NCI-H2171 treated with DMSO at 0.1 percent for 48 hours (cell line): ENCODE measurements around the gene RASGRF2.
A peak's percentile ranks its signal among the peaks of the same experiment; 100 is the strongest.

Experiments used
- DNase-seq: peaks from one replicate; lab custom pipeline; 2025; lab: John Stamatoyannopoulos, UW

The RASGRF2 gene

DNA sequence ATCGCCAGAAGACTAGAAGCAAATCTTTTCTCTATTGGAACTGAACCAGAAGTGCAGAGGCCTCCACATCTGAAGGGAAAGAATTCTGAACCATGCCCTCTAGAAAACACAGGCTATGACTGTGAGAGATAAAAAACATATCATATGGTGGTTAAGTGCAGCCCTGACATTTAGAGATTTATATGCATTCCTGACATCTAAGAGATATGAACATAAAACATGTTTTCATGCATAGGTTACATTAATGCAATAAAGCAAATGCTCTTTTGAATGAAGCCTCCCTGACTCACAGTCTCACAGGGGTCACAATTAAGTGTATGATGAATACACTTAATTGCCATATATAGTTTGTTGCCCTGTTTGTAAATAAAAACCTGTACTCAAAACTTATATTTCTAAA is 244.0 kb downstream of the RASGRF2 start:
- DNase-seq, result no peak

DNA sequence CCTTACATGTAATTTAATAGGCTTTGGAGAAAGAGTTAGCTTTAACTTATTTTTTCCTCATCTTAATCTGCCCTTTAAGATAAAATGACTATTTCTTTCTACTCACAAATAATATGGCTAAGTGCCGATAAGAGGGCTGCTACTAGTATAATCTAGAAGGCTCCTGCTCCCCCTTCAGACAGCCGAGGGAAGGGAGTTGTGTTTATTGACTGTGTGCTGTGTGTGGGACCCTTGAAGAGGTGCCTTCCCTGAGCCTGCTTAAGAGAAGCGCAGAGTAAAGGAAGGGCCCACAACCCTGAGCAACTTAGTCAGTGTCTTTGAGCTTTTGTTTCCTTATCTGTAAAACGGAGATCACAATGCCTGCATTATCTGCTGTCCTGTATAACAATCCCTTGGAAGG is 244.9 kb downstream of the RASGRF2 start:
- no peak for DNase-seq

DNA sequence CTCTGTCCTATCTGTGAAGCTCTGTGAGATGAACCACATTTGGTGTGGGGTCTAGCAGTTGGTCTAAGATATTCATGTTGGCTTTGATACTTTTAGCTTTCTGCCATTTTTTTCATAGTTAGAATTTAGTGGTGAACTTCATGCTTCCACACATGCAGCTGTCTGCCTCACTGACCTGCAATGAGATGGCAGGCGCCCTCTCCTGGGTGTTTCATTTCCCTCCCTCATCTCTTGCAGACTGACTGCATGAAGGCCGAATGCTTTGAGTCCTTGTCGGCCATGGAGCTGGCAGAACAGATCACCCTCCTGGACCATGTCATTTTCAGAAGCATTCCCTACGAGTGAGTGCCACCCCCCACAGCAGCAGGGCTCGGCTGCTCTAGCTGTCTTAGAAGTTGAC is 246.8 kb downstream of the RASGRF2 start:
- no peak for DNase-seq

DNA sequence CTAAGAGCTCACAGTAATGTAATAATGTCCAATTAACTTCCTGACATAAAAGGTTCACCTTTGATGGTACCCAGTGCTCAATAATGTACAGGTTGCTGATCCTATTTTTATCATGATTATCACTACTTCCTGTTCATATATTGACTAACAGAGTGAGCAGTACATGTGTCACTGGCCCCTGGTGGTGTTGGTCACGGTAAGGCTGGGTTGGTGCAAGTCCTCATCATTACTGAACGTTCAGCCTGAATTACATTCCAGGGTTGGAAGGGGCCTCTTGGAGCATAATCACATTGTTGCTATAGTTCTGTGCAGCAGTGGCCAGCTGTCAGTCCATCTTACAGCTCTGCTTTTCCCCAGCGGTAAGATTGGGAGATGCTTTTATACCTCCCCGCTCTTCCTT is 248.7 kb downstream of the RASGRF2 start:
- no peak for DNase-seq

DNA sequence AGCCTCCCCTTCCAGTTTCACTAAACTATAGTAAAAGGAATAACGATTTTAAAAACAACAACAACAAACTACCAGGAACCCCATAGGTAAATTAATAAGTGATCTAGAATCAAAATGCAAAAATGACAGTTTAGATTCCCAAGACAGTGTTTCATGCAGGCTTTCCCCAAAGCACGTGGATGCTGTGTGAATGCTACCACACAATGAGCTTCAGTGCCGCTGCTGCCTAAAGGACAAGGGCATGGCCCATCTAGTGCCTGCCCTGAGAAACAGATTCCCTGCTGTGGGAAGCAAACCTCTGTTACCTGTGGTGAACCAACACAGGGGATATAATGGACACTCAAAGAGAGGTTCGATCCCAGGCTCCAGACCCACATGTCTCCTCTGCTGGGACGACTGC is 249.2 kb downstream of the RASGRF2 start:
- no peak for DNase-seq

DNA sequence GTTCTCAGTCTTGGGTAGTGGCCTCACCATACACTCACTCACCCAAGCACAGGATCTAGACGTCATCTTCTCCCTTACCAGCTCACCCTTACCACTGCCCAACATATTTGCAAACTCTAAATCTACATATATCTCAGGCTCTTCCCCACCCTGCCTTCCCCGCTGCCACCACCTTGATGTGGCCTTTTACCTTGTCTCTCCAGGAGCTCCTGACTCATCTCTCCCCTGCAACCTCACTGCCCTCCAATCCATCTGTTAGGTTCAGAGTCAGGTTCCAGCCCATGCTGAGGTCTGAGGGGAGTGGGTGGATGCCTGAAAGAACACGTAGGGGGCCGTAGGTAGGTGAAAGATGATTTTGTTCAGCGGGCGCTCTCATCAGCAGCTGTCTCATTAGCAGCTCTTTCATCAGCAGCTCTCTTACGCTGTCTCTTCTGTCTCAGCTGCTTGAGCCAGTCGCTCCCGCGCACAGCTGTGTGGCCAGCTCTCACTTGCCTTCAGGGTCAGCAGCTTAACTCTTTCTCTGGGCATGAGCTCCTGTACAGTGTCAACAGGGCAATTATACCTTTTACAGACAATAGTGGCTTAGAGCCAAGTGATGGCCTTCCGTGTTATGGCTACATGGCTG is 249.8 kb downstream of the RASGRF2 start:
- DNase-seq, result peak; percentile 46

DNA sequence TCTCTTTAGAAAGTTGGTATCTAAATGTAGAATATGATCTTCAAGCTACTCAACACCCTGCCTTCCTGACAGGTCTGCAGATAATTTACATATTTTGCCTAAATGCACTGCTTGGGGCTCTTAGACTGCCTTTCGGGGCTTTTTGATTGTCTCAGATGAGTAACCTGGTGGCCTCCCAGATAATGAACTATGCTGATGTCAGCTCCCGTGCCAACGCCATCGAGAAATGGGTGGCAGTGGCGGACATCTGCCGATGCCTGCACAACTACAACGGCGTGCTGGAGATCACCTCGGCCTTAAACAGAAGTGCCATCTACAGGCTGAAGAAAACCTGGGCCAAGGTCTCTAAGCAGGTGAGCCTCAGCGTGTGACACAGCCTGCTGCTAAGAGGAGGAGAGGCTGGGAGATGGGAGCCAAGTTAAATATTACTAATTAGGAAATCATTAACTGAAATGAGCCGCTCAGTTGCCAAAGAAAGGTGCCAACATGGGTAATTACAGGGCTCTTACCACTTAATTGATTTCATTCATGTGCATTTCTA is 252.1 kb downstream of the RASGRF2 start:
- no peak for DNase-seq

DNA sequence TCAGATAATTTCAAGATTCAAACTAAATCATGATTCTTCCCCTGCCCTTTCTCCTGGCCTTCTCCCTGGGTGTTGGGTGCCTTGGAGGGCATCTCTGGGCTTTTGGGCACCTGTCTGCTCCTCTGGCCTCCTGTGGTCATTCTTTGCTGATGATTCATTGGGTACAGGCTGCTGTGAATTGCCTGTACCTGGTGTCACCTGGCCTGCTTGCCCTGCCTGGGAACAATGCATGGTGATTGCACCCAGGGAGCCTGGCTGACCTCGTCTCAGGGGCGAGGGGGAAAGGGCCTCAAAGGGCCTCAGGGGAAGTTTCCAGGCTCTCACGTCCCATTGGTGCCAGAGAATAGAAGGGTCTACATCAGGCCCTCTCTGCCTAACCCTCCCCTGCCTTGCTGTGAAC is 252.9 kb downstream of the RASGRF2 start:
- DNase-seq, result no peak

DNA sequence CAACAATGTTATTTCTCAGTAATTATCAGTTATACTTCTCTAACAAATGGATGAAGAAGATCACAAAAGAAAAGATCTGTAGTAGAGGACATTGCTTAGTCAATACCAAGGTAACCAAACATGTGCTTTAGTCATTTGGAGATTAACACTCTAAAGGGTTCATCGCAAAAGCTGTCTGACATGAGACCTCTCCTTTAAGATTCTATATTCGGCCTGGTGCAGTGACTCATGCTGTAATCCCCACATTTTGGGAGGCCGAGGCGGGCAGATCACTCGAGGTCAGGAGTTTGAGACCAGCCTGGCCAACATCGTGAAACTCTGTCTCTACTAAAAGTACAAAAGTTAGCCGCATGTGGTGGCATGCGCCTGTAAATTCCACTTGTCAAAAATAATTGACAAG is 254.7 kb downstream of the RASGRF2 start:
- no peak for DNase-seq

DNA sequence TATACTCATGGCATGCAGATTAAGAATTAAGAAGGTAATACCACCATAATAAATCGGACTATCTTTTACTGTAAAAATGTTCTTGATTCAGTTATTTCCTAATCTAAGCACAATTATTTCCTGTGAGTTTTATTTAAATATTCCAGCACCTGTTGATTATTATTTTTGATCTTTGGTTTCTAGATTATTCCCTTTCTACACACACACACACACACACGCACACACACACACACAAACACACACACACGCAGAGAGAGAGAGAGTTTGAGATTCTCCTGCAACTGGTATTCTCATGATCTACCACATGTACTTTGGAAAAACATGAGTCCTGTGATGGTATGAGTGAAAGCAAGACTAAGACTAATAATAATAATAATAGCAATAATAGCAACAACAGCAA is 256.0 kb downstream of the RASGRF2 start:
- DNase-seq, result no peak

DNA sequence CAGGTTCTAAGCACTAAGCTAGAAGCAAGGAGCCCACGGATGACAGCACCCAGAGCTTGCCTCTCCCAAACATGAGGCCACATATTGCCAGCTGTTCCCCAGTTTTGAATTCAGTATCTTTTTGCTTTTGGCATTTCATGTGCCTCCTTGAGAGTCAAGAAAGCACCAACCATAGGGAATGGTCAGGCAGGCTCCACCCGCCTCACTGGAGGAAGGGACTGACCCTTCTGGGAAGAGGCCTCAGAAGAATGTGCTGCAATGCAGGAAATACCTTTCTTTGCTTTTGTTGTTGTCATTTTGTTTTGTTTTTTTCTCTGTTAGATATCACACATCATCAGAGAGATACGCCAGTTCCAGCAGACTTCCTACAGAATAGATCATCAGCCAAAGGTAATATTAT is 259.2 kb downstream of the RASGRF2 start:
- DNase-seq, result no peak

DNA sequence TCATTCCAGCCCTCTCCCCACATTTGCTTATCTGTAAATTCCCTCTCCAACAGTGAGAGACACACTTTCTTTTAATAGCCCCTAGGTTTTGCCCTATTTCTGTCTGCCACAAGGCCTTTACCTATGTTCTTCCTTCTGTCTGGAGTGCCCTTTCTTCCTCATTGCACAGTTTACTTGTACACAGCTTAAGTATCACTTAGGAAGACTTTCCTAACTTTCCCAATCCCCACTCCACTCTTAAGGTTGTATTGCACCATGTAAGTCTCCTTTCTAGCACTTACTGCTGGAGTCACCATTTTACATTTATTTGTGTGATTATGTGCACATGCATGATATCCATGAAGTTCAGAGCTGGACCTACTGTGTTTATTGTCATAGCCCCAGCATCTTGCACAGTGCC is 262.1 kb downstream of the RASGRF2 start:
- no peak for DNase-seq

DNA sequence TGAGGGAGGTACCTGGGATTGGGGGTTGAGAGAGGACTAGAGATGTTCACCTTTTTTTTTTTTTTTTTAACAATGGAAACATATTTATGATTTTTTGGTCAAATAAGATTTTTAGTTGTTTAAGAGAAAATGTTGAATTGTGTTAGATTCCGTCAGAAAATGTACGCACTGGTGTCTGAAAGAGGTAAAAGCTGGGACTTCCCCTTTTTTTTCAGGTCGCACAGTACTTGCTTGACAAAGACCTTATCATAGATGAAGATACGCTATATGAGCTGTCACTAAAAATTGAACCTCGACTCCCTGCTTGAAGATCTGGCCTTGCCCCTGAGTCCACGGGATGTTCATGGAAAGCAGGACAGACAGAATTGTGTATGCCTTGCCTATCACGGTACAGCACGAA is 265.3 kb downstream of the RASGRF2 start:
- DNase-seq, result no peak

DNA sequence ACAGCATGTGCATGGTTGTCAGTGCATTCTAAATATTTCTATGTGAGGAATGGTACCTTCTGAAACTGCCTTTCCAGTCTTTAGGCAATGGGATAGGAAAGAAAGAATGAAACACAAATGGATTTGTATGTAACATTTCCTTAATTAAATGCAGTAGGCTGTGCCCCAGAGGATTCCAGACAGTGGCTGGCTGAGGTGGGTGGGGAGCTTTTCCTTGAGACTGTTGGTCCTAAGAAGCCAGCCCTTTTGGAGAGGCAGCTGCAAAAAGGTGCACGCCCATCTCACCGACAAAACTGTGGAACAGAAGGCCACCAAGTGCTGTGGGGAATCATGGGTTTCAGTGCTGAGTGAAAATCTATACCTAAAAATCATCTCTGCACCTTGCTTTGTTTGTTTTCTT is 266.1 kb downstream of the RASGRF2 start:
- no peak for DNase-seq

DNA sequence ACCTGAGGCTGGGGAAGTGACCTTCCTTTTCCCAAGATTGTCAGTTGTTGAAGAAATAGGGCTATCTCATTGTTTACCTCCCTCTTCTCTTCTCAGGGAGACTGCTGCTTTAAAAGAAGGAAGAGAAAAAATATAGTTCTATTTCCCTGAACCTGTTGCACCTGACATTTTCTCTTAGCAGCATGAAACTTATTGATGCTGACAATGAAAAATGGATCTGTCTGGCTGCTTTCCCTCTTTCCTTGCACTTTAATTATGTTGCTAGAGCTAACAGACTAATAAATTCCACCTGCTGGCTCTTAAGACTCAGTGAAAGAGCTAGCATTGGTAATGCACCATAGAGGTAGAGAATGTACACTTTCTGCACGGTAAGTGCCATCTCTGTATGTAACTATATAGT is 266.8 kb downstream of the RASGRF2 start:
- no peak for DNase-seq

DNA sequence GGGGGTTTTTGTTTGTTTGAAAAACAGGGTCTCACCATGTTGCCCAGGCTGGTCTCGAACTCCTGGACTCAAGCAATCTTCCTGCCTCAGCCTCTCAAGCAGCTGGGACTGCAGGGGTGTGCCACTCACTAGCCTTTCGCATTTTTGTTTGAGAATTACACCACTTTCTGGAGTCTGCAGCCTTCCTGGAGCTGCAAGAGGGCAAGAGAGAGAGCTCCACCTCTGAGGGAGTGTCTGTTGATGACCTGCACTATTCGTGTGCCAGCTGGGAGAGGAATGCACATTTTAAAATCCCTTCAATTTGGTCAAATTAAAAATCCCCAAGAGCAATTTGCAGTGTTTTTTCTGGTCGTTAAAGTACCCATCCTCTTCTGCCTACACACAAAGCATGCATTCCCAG is 267.9 kb downstream of the RASGRF2 start:
- no peak for DNase-seq

DNA sequence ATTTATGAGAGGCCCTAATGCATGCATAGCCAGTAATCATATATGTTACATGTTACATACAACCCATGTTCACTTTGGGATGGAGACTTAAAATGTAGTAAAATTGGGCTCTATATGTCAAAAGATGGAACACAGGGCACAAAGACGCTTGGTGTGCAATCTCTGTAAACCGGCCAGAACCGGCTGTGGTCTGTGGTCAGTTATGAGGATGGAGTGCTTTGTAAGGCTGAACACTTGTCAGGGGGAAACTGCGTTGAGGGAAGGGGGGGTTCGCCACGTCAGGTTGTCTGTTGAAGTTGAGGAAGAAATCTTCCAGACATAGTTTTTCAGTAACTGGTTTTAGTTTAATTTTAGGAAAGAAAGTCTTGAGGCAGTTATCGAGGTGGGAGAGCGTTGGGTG is 270.3 kb downstream of the RASGRF2 start:
- no peak for DNase-seq

DNA sequence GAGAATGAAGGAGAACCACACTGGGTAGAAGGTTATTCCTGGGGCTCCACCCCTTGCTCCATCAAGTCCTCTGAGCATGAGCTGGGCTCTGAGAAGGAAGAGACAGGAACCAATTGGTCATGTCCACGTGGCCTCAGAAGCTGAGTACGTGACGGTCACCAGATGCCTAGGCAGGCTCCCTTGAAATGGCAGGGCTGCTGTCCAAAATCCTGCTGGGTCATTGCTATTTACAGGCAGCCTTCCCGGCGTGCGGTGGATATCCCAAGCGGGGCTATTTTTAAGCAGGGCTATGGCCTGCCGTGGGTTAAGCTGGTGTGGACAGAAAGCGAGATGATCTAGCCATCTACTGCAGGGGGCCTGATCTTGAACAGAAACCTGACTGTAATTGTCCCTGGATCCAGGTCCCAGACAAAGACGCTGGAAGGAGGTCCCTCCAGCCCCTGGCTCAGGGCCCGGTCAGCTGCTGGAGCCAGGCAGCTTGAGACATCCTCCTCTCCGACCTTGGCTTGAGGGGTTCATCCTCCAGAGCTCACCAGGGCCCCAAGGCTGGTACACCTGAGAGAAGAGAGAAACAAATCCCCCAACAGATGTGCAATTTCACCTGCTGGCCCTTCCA is 272.4 kb downstream of the RASGRF2 start:
- DNase-seq, result no peak

DNA sequence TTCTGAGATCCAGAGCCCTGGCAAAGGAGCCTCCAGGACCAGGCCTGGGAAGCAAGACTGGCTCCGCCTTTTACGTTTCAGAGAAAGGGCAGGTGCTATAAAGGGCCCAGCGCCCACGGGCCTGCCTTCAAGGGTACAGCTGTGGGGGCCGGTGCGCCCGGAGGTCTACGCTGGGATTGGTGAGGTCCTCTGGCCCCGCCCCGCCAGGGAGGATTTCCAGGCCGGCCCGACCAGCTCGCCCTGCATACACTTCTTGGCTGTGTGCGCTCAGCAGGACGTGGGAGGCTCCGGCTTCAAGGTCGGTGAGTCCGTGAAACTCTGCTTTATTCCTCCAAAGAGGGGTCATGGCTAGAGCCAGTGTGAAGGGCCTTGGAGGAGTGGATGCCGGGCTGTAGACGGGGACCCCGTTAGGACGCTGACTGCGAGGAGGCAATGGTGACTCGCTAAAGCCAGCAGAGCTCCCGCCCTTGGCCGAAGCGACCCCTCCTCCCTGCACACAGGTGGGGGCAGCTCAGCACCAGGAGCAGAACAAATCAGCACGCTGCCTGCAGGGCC is 273.0 kb downstream of the RASGRF2 start, which contains the start of gene CKMT2:
Gene CKMT2, plus strand, starts transcription at position 243 of the 555 bp plus-strand sequence. CDS start 17,811 bp downstream, outside the sequence.
- DNase-seq, result no peak

DNA sequence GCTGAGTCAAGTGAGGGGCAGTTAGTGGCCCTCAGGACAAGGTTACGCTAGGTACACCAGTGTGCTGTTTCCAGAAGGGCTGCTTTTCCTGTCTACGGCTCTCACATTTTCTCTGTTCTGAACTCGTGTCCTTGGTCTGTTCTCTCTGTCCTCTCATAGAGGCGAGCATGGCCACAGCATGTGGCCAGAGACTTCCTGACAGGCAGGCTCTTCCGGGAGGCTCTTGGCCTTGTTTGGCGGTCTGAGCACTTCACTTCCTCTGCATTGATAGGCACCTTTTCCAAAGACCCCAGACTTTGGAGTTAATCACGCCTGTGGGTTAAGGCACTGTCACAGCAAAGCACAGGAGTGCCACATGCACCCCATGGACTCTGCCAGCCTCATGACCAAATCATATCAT is 274.1 kb downstream of the RASGRF2 start:
- DNase-seq, result no peak

DNA sequence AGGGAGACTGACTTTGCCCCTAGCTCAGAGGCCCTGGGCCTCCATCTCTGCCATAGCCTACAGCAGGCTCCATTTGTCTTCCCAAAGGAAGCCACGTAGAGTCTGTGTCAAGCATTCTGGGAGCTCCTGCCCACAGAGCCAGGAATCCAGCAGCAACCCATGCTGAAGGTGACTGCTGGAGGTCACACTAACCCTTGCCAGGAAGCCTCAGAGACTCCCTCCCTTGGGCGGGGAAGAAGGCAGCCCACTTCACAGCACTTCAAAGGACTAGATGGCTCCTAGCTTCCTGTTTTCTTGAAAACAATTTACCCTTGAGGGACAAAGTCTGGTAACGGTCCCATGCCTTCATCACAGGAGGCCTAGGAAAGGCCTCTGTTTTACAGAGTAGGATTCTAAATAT is 274.6 kb downstream of the RASGRF2 start:
- DNase-seq, result no peak

DNA sequence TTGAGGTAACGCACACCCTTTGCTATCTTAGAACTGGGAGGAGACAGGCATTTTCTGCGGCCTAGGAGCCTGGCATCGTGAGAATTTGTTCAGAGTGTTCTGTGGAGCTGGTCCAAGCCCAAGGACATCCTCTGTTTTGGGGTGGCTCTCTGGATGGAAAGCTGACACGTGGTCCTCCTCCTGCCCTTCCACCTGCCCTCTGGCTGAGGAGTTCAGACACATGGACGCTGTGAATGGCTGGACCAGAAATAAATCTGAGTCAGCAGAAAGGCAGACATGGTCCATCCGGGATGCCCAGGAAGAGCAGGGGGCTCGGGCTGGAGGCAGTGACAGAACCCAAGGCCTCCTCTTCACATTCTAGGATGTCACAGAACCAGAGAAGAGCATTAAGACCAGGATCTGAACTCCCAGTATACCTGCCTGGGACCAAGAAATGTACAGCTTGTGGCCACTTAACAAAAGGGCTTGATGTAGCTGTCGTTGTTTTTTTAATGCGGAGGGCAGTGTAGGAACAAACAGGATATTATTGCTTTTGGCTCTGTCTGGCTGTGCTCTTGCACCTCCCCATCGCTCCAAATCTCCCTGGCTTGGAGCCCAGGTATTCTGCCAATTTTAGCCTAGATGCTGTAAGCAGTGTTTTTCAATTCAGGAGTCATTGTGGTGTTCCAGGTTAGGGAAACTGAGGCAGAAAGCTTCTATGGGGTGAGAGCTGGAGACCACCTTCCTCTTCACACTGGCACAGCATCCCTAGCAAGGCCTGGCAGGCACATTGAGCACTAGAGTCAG is 275.3 kb downstream of the RASGRF2 start:
- DNase-seq, result no peak

DNA sequence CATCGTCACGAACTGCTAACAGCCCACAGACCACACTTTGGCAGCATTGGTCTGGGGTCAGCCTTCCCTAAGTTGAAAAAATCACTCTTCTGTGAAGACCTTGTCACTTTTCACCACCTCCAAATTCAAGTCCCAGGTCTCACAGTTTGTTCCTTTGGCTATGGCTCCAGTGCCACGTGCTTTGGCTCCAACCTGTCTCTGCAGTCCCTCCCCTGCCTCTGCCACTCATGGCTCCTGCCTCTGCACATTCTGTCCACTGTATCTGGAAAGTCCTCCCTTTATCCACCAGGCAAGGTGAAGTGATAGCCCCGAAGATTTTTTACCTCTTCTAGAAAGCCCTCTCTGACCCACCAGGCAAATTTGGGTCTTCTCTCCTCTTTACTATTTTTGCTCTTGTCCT is 278.3 kb downstream of the RASGRF2 start:
- DNase-seq, result no peak
